IPS DF 4.7 (cell line): Measurements from ENCODE around the gene R3HDM4.
A peak's percentile ranks its signal among the peaks of the same experiment; 100 is the strongest.
"Not testable (repeated sequence)": the region's sequence is repeated elsewhere in the genome, so short reads cannot be mapped to it uniquely, and the experiment has no call there.

Experiments
- DNase-seq: peaks from one replicate; pipeline ENCODE4 v3.0.0-alpha.2; 2013; ENCODE audit warnings: low spot score; ENCODE audit errors: extremely low read depth

The R3HDM4 gene

GRCh38 chr19:861756-862580 is 51.1 kb downstream of the R3HDM4 start:
- DNase-seq = peak; percentile 51

- DNase-seq = no peak
Measured at GRCh38 chr19:861141-861755, 51.8 kb downstream of the R3HDM4 start.

GRCh38 chr19:858868-859843 is 53.9 kb downstream of the R3HDM4 start, which contains the start of gene CFD:
Gene CFD (plus strand): TSS chr19:859664. CDS start chr19:859690, 26 bp downstream.
- DNase-seq = no peak

- no peak for DNase-seq
Measured at GRCh38 chr19:858284-858683, 54.7 kb downstream of the R3HDM4 start.

- no peak for DNase-seq
Measured at GRCh38 chr19:855566-856120, 57.4 kb downstream of the R3HDM4 start.

GRCh38 chr19:855142-855541 is 57.9 kb downstream of the R3HDM4 start:
- no peak for DNase-seq

- DNase-seq = no peak
Measured at GRCh38 chr19:854549-854948, 58.5 kb downstream of the R3HDM4 start.

GRCh38 chr19:853614-854220 is 59.3 kb downstream of the R3HDM4 start:
- not testable (repeated sequence) for DNase-seq

GRCh38 chr19:853014-853585 is 59.9 kb downstream of the R3HDM4 start:
- no peak for DNase-seq

GRCh38 chr19:852136-853013 is 60.6 kb downstream of the R3HDM4 start, which contains the start of gene ELANE:
Gene ELANE (plus strand): TSS chr19:852303. CDS start chr19:852329, 26 bp downstream.
- no peak for DNase-seq

- DNase-seq = no peak
Measured at GRCh38 chr19:850979-851335, 62.1 kb downstream of the R3HDM4 start.

- no peak for DNase-seq
Measured at GRCh38 chr19:850221-850978, 62.6 kb downstream of the R3HDM4 start.

GRCh38 chr19:849195-849594 is 63.8 kb downstream of the R3HDM4 start:
- DNase-seq = not testable (repeated sequence)

- DNase-seq = no peak
Measured at GRCh38 chr19:848386-848921, 64.6 kb downstream of the R3HDM4 start.
